ENCODE measurements around the gene KCNT2.

The KCNT2 gene

DNA sequence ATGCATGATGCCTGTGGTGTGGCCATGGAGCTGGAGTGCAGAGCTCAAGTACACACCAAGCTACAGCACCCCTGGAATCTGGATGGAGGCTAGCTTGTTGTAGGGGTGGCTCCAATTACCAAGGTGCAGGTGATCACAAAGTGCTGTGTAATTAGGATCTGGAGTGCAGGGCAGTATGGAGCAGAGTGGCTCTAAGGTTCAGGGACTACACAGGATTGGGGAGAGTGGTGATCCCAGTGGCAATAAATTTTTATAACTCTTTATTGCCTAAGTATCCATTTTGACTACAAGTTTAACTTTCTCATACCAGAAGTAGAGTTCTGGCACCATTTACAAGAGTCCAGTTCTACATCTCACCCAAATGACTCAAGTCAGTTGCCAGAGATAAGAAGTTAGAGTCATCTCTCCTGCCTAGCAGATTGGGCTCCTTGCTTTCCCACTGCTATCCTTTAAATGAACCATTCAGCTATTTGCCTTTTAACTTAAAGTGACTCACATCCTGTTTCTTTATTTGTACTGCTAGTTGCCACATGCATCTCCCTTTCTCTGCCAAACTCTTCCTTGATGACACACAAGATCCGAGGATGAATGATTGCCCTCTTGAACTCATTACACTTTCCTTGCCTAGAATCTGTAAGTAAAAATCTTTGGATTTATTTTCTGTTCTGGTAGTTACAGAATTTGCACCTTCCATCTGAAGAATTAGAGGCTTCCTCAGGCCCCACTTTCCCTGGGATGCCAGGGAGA, 427.2 kb downstream of the KCNT2 start:
- H3K4me3 ChIP-seq (replicated peaks in 1 of 2; ENCODE audit: low read depth in 2 of 2, low read length in 2 of 2), result no peak overlapping the region
- DNase-seq (ENCODE audit: low read depth in 2 of 2), result peak; percentile 88 to 95
- TF ChIP-seq, protein P1, sequence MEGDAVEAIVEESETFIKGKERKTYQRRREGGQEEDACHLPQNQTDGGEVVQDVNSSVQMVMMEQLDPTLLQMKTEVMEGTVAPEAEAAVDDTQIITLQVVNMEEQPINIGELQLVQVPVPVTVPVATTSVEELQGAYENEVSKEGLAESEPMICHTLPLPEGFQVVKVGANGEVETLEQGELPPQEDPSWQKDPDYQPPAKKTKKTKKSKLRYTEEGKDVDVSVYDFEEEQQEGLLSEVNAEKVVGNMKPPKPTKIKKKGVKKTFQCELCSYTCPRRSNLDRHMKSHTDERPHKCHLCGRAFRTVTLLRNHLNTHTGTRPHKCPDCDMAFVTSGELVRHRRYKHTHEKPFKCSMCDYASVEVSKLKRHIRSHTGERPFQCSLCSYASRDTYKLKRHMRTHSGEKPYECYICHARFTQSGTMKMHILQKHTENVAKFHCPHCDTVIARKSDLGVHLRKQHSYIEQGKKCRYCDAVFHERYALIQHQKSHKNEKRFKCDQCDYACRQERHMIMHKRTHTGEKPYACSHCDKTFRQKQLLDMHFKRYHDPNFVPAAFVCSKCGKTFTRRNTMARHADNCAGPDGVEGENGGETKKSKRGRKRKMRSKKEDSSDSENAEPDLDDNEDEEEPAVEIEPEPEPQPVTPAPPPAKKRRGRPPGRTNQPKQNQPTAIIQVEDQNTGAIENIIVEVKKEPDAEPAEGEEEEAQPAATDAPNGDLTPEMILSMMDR (IDR thresholded peaks at IDR 0.05; ENCODE audit: low read depth, low read length), result no peak

DNA sequence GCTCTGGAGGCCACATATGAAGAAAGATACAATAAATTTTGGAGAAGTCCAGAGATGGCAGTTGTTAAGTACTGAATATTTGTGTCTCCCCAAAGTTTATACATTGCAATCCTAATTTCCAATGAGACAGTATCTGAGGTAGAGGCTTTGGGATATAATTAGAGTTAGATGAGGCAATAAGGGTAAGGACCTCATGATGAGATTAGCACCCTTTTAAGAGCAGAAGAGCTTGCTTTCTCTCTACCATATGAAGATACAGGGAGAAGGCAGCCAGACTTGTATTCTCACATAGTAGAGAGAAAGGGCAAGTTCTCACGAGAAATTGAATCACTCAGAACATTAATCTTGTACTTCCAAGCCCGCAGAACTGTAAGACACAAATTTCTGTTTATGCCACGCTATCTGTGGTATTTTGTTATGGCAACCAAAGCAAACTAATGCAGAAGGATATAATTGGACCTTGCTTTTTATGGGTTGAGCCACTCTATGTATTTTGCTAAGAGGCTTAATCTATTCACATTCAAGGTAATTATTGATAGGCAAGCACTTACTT, 430.1 kb downstream of the KCNT2 start:
- no peak overlapping the region for H3K4me3 ChIP-seq (replicated peaks in 1 of 2; ENCODE audit: low read depth in 2 of 2, low read length in 2 of 2)
- peak in 1 of 2 donors; percentile 24 for DNase-seq (ENCODE audit: low read depth in 2 of 2)
- TF ChIP-seq, protein P1 (IDR thresholded peaks at IDR 0.05; ENCODE audit: low read depth, low read length), result no peak
